Spleen (tissue), 11 donors: ENCODE measurements around the gene TGM1. TPM values are rescaled to one million over a fixed set of nuclear protein-coding genes. Genes with fewer than 3 reads are reported as not detected.

Experiments
- DNase-seq: peaks from one replicate; pipeline ENCODE4 v3.0.0-alpha.2; 2020
- H3K27ac ChIP-seq, 8 donors: fragments of 200-600 bp; sonication (generic) in 7 of 8; 1 replicate in 4 of 8; 2 replicates in 4 of 8; pipeline versions ENCODE4 v1.5.0 to v1.8.0; 2016 to 2021; ENCODE audit warnings: inconsistent platforms in 4 of 8, mild to moderate bottlenecking in 4 of 8, moderate library complexity in 1 of 8
- H3K27me3 ChIP-seq, 7 donors: fragments of 200-600 bp; sonication (generic) in 6 of 7; replicated peaks in 1 of 7; 1 replicate in 4 of 7; 2 replicates in 3 of 7; pipeline versions ENCODE4 v1.5.0 to v1.8.0; 2016 to 2021; ENCODE audit warnings: inconsistent platforms in 3 of 7, mild to moderate bottlenecking in 1 of 7
- H3K36me3 ChIP-seq, 6 donors: fragments of 200-600 bp; sonication (generic) in 5 of 6; 1 replicate in 4 of 6; 2 replicates in 2 of 6; pipeline versions ENCODE4 v1.5.0 to v1.8.0; 2016 to 2021; ENCODE audit warnings: inconsistent platforms in 2 of 6
- H3K4me1 ChIP-seq, 6 donors: fragments of 200-600 bp; sonication (generic) in 5 of 6; 1 replicate in 3 of 6; 2 replicates in 3 of 6; pipeline versions ENCODE4 v1.5.0 to v1.8.0; 2016 to 2021; ENCODE audit warnings: inconsistent platforms in 3 of 6
- H3K4me3 ChIP-seq, 8 donors: fragments of 200-600 bp; sonication (generic) in 7 of 8; 1 replicate in 4 of 8; 2 replicates in 4 of 8; pipeline versions ENCODE4 v1.5.0 to v1.8.0; 2016 to 2021; ENCODE audit warnings: inconsistent platforms in 4 of 8, mild to moderate bottlenecking in 4 of 8, moderate library complexity in 2 of 8
- H3K9me3 ChIP-seq, 8 donors: fragments of 200-600 bp; sonication (generic) in 7 of 8; 1 replicate in 4 of 8; 2 replicates in 4 of 8; pipeline versions ENCODE4 v1.5.0 to v1.8.0; 2016 to 2021; ENCODE audit warnings: inconsistent platforms in 4 of 8
- CTCF ChIP-seq, 11 experiments: fragments of 200-600 bp in 7 of 11; fragments of 450-650 bp in 4 of 11; sonication (generic) in 4 of 11; IDR thresholded peaks in 8 of 11; conservative IDR thresholded peaks in 3 of 11; 1 replicate in 7 of 11; 2 replicates in 4 of 11; pipeline versions ENCODE4 v1.4.0 to v1.8.0; 2016 to 2021; ENCODE audit warnings: antibody characterized with exemption in 11 of 11, inconsistent platforms in 4 of 11, mild to moderate bottlenecking in 1 of 11
- POLR2A ChIP-seq, 3 donors: fragments of 450-650 bp; IDR thresholded peaks; one replicate each; pipeline ENCODE4 v1.5.1; 2017; ENCODE audit warnings: antibody characterized with exemption in 3 of 3, mild to moderate bottlenecking in 1 of 3
- POLR2AphosphoS5 ChIP-seq, 3 donors: sonication (generic); formaldehyde crosslinking; IDR thresholded peaks; one replicate each; pipeline ENCODE4 v1.5.1; 2017; ENCODE audit warnings: antibody characterized with exemption in 3 of 3
- WGBS, 5 donors: extraction: QIAGEN DNeasy Blood & Tissue Kit in 3 of 5; methylation state at CpG; one replicate each; pipeline versions ENCODE4 v1.1.5 to v1.1.7; 2013 to 2018; 5-methylcytosine and 5-hydroxymethylcytosine counted together
- intact Hi-C: fragments of 100-400 bp; cut with DNase I; formaldehyde crosslinking; loops from one replicate; pipeline ENCODE4 v1.15.0; 2023; ENCODE audit warnings: low total_unique reads
- polyA plus RNA-seq, 3 donors: library from polyadenylated mRNA; stranded (reverse); fragments of 200-250 nt; gene quantifications; one replicate each; pipeline ENCODE4 v1.2.1, GENCODE V29; 2013
- total RNA-seq, 7 donors: library from RNA; depleted of rRNA in 3 of 7; stranded (reverse); fragments of >200 nt in 3 of 7; fragmentation: NEBNext Ultra II Directional in 4 of 7; extraction: Animal tissue kit (Norgen Biotek cat#: 25700) in 4 of 7; gene quantifications; one replicate each; pipeline versions ENCODE4 v1.1.0 to v1.2.1, GENCODE V29; 2016 to 2021
- donor health status: healthy with polysubstance abuse.
- donor health status: DM: no; HTN: no; CAD: no; lungs with moderate emphysema.
- donor health status: DM: no; HTN: no; CAD: no.
- donor health status: Bipolar disorder and iron deficiency.
- donor health status: healthy.
- donor health status: DM: no; HTN: no; CAD: no.
- donor health status: DM: yes; HTN: yes; CAD: no.

The TGM1 gene
- total and polyA plus RNA-seq, 10 donors = 1.4 to 4.8 (median 2.7) TPM

DNA sequence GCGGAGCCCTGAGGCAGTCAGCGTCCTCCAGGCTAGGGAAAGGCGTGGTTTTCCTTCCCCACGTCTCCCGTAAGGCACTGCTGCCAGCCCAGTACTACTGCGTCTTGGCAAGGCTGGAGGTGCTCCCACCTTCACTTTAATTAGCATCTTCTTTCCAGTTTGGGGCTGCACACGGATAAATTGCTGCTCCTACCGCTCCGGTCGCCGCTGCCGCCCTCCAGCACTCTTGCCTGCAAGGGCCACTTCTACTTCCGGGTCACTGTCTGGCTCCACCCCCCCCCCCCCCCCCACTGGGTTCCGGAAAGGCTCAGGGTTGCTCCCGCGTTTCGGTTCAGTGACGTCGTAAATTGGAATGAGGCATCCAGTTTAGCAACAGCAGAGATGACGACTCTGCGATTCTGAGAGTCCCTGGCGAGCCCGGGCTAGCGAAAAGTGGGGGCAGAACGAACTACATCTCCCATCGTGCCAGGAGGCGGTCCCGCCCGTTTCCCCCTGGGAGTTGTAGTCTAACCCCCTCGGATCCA is 30.8 kb downstream of the TGM1 start, which contains the start of gene NEDD8:
TSS of gene NEDD8 (minus strand) at position 247 of the 524 bp plus-strand sequence. CDS start at position 147, 100 bp downstream.
- intact Hi-C loops = no loop called here
- no peaks in the 10 kb centered on the region for H3K27me3 ChIP-seq
- 0% methylated on average over 19 to 30 of the region's 30 CpGs for WGBS, 5 donors
- peak within 1 kb of the TSS; percentile 71 to 96 (median 89) for H3K4me3 ChIP-seq
- no peaks in the 10 kb centered on the region for H3K9me3 ChIP-seq
- DNase-seq = peak; percentile 91
- peaks cover 25 to 90% (median 47%) of the 10 kb centered on the region in 6 donors for H3K4me1 ChIP-seq
- H3K27ac ChIP-seq = peak within 1 kb of the TSS; percentile 89 to 99 (median 94)
- TF ChIP-seq POLR2A (IDR thresholded peaks at IDR 0.05) (peak in 1 of 3 donors; percentile 35), POLR2AphosphoS5 (IDR thresholded peaks at IDR 0.05) (peak; percentile 80 to 88 (median 87)), CTCF (IDR thresholded peaks at IDR 0.05 in 8 of 11, conservative IDR thresholded peaks at IDR 0.05 in 3 of 11) (peak in 2 of 11 experiments; percentile 4 to 32)
- peaks cover 0 to 49% (median 29%) of the 10 kb centered on the region in 6 donors for H3K36me3 ChIP-seq

GRCh38 chr14:24231263-24232120 is 31.5 kb downstream of the TGM1 start:
- Histone ChIP-seq H3K27me3 (no peaks in the 10 kb centered on the region), H3K36me3 (peaks cover 0 to 42% (median 22%) of the 10 kb centered on the region in 6 donors), H3K4me1 (peaks cover 25 to 90% (median 49%) of the 10 kb centered on the region in 6 donors), H3K9me3 (no peaks in the 10 kb centered on the region), H3K4me3 (peak overlapping the region; percentile 71 to 96 (median 89)), H3K27ac (peak overlapping the region; percentile 89 to 99 (median 94))
- intact Hi-C loops = no loop called here
- no peak for DNase-seq
- TF ChIP-seq CTCF (IDR thresholded peaks at IDR 0.05 in 8 of 11, conservative IDR thresholded peaks at IDR 0.05 in 3 of 11) (no peak), POLR2AphosphoS5 (IDR thresholded peaks at IDR 0.05) (no peak), POLR2A (IDR thresholded peaks at IDR 0.05) (no peak)
- 11 to 15% (median 12%) methylated on average over 19 to 23 of the region's 23 CpGs for WGBS, 5 donors

DNA sequence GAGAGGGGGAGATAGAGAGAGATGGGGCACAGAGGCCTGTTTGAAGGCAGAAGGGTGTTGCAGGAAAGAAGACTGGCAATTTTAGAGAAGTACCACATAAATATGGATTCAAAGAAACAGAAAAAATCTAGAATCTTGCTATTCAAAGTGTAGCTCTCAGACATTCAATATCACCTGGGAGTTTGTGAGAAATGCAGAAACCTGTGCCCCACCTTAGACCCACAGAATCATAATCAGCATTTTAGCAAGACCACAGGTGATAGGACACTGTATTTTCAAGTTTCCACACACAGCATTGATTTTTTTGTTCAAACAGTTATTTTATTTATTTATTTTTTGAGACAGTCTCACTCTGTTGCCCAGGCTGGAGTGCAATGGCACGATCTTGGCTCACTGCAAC is 34.1 kb downstream of the TGM1 start:
- Histone ChIP-seq H3K36me3 (peaks cover 0 to 35% (median 7%) of the 10 kb centered on the region in 6 donors), H3K27me3 (no peaks in the 10 kb centered on the region), H3K4me3 (no peak overlapping the region), H3K9me3 (no peaks in the 10 kb centered on the region), H3K27ac (no peak overlapping the region), H3K4me1 (peaks cover 20 to 78% (median 35%) of the 10 kb centered on the region in 6 donors)
- TF ChIP-seq POLR2AphosphoS5 (IDR thresholded peaks at IDR 0.05) (no peak), CTCF (IDR thresholded peaks at IDR 0.05 in 8 of 11, conservative IDR thresholded peaks at IDR 0.05 in 3 of 11) (no peak), POLR2A (IDR thresholded peaks at IDR 0.05) (no peak)
- WGBS, 5 donors = 0 to 91% (median 0%) methylated on average over 1 of the region's 1 CpG
- no peak for DNase-seq
- intact Hi-C loops = no loop called here

GRCh38 chr14:24226473-24226872 is 36.5 kb downstream of the TGM1 start:
- no peak for DNase-seq
- no peaks in the 10 kb centered on the region for H3K27me3 ChIP-seq
- no peak for TF ChIP-seq CTCF (IDR thresholded peaks at IDR 0.05 in 8 of 11, conservative IDR thresholded peaks at IDR 0.05 in 3 of 11)
- TF ChIP-seq POLR2A (IDR thresholded peaks at IDR 0.05) = no peak
- no peak for TF ChIP-seq POLR2AphosphoS5 (IDR thresholded peaks at IDR 0.05)
- H3K27ac ChIP-seq = no peak overlapping the region
- no peak overlapping the region for H3K4me3 ChIP-seq
- WGBS, 5 donors = 83 to 92% (median 86%) methylated on average over 1 of the region's 1 CpG
- H3K4me1 ChIP-seq = peaks cover 9 to 60% (median 21%) of the 10 kb centered on the region in 6 donors
- intact Hi-C loops = no loop called here
- H3K36me3 ChIP-seq = peaks cover 0 to 34% (median 7%) of the 10 kb centered on the region in 6 donors
- no peaks in the 10 kb centered on the region for H3K9me3 ChIP-seq
